Heart left ventricle (tissue), 13 donors: ENCODE data around the gene KAT8.

Experiments
- POLR2A ChIP-seq, 2 donors: fragments of 450-650 bp; IDR thresholded peaks; one replicate each; pipeline ENCODE4 v1.6.1; 2017; ENCODE audit warnings: antibody characterized with exemption in 2 of 2, mild to moderate bottlenecking in 2 of 2, moderate library complexity in 2 of 2
- TF ChIP-seq, protein P1 (sequence below), 12 donors: fragments of 200-600 bp; sonication (generic) in 4 of 12; IDR thresholded peaks; one replicate each; pipeline versions ENCODE4 v1.5.0 to v1.8.0; 2018 to 2022; ENCODE audit warnings: antibody characterized with exemption in 12 of 12, mild to moderate bottlenecking in 5 of 12
- donor health status: ischemic (EF 13 %, LVEDD 7.1; RV severe dilation, severe dysfunction).
- donor health status: DM: no; HTN: yes; CAD: no.
- donor health status: DM: no; HTN: no; CAD: no.
- donor health status: ischemic (EF 25% LVEDD 6.9; RV normal size, moderate dysfunction).
- donor health status: ischemic (EF 25% LVEDD 5.7; RV mildly dilated, moderate dysfunction).
- donor health status: ischemic (EF 35%, LVEDD 5.7; RV mildly dilated, moderate dysfunction).
- donor health status: nonischemic (EF 11% LVEDD 7.7; RV severe dilation, severe dysfunction).
- donor health status: DM: yes; HTN: yes; CAD: no.
- donor health status: PGD.
- donor health status: ischemic (EF 29% LVEDD 5.4; RV normal size, mild dysfunction).
- donor health status: nonischemic (EF 23%, LVEDD 6.1; RV moderate dilation, normal function).

DNA sequence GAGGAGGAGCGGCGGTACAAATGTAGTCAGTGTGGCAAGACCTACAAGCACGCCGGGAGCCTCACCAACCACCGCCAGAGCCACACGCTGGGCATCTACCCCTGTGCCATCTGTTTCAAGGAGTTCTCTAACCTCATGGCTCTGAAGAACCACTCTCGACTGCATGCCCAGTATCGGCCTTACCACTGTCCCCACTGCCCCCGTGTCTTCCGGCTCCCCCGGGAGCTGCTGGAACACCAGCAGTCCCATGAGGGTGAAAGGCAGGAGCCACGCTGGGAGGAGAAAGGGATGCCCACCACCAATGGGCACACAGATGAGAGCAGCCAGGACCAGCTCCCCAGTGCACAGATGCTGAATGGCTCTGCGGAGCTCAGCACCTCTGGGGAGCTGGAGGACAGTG is 40.4 kb upstream of the KAT8 start:
- TF ChIP-seq, protein P1, sequence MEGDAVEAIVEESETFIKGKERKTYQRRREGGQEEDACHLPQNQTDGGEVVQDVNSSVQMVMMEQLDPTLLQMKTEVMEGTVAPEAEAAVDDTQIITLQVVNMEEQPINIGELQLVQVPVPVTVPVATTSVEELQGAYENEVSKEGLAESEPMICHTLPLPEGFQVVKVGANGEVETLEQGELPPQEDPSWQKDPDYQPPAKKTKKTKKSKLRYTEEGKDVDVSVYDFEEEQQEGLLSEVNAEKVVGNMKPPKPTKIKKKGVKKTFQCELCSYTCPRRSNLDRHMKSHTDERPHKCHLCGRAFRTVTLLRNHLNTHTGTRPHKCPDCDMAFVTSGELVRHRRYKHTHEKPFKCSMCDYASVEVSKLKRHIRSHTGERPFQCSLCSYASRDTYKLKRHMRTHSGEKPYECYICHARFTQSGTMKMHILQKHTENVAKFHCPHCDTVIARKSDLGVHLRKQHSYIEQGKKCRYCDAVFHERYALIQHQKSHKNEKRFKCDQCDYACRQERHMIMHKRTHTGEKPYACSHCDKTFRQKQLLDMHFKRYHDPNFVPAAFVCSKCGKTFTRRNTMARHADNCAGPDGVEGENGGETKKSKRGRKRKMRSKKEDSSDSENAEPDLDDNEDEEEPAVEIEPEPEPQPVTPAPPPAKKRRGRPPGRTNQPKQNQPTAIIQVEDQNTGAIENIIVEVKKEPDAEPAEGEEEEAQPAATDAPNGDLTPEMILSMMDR (IDR thresholded peaks at IDR 0.05), result no peak
- no peak for TF ChIP-seq POLR2A (IDR thresholded peaks at IDR 0.05)
